ENCODE data around the gene MRPS14.

Gene MRPS14

DNA sequence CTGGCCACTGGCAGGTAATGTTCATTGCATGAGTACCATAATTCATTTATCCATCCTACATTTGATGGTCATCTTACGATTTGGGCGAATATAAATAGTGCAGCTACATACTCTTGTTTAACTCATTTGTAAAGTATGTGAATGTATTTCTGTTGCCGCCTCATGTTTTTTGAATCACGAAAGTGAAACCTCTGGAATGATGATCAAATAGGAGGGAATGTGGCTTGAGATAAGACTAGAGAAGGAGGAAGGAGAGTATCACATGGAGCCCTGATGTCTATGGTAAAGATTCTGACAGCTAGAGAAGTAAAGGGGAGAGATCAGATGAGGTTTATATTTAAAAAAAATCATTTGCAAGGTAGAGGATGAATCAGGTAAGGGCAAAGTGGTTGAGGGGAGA, 8.0 kb downstream of the MRPS14 start:
- no peak for DNase-seq

DNA sequence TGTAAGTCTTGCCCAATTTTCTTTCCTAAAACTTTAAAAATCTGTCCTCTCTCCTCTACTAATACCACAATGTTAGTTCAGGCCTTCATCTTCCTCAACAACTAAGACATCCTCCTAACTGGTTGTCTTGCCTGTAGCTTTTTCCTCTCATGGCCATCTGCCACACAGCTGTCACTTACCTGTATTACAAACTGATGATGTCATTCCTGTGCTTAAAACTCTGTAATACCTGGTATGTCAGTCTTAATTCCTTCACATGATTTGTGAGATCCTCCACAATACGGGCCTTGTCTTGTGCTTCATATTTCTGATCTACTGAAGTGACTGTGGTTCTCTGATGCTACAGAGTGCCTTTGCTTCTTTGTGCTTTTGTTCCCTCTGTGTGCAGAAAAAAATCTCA, 9.8 kb downstream of the MRPS14 start:
- DNase-seq: no peak

DNA sequence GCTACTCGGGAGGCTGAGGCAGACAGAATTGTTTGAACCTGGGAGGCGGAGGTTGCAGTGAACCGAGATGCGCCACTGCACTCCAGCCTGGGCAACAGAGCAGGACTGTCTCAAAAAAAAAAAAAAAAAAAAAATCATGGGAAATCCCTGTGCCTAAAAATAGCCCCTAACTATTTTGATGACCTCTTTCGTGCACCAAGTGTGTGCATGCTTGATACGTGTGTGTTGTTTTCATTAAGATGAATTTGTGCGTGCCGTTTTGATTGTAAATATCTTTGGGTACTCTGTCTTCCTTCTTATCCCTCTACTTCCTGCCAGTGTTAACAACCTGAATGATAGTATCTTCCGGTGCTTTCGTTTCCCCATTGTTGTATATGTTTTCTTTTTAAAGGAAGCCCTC, 13.7 kb downstream of the MRPS14 start:
- peak; percentile 23 for DNase-seq

DNA sequence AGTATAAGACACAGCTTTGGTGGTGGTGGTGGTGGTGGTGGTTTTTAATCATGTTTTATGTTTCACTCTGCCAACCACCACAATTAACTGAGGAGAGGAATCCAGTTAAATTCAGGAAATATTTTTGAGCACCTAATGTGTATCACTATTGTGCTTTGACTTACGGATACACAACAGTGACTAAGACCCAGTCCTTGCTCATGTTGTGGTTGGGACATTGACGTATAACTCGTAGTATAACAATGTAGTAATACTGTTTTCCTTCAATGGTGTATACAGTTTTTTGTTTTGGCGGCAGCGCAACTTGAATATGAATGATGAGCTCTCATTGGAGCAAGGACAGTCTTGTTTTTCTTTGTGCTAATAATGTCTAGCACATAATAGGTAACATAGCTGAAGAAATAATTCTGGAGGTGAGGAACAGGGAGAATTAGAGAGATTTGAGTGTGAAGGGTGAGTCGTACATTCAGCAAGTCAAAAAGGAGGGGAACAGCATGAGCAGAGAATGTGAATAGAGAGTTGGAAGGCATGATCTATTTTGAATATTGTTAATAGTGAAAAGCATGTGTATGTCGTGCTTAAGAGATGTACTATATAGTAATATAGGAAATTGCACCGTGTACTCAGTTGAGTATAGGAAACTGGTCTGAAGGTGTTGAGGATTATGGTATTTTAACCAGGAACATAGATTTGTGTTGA, 18.0 kb downstream of the MRPS14 start:
- no peak for DNase-seq

DNA sequence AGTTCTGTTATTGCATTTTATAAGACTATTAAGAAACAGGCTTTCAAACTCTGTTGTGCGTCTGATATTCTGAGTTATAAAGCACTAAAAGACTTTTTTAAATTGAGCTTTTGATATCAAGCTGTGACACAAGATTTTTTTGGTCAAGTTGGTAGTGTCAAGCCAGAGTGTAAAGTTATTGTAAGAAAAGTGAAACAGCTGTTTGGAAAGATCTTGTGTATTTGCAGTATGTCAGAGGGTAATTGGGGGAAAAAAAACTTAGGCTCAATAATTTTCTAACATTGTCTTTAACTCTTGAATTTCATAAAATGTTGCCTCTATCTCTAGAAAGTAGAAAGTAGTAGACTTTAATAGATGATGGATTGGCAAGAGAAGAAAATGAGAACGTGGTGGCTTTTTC, 19.7 kb downstream of the MRPS14 start:
- DNase-seq: no peak

DNA sequence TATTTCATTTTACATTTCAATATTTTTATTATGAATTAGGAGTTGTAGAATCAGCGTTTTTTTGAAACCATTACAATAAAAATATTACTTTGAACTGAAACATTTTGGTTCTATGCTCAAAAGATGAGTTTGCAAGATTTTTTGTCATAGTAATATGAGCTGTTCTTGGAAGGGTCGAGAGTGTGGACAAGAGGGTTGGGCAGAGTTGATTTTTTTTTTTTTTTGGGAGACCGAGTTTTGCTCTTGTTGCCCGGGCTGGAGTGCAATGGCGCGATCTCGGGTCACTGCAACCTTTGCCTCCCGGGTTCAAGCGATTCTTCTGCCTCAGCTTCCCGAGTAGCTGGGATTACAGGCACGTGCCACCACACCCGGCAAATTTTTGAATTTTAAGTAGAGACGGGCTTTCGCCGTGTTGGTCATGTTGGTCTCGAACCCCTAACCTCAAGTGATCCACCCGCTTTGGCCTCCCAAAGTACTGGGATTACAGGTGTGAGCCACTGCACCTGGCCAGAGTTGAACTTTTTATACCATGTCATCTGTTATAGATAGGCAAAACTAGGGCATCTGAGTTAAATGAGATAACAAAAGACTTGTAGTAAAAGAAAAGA, 20.2 kb downstream of the MRPS14 start:
- no peak for DNase-seq

DNA sequence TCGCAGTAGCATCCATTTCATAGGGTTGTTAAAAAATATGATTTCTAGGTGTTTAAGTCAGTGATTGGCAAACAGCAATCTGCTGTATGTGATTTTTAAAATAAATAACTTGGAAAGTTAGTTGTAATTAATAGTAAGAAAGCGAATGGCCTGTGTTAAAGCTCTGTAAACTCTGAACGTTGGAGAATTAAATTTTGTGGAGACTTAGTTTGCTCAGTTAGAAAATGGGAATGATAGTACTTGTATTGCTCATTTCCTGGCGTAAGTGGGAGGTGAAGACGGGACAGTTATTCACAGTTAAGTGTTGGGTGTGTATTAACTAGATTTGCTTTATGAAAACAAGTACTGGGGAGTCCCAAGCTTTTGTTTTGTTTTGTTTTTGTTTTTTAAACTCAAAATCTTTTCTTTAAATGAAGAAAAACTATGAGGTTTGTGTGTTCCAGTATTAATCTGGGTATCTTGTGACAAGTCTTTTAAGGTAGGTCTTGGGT, 22.5 kb downstream of the MRPS14 start:
- DNase-seq: no peak

DNA sequence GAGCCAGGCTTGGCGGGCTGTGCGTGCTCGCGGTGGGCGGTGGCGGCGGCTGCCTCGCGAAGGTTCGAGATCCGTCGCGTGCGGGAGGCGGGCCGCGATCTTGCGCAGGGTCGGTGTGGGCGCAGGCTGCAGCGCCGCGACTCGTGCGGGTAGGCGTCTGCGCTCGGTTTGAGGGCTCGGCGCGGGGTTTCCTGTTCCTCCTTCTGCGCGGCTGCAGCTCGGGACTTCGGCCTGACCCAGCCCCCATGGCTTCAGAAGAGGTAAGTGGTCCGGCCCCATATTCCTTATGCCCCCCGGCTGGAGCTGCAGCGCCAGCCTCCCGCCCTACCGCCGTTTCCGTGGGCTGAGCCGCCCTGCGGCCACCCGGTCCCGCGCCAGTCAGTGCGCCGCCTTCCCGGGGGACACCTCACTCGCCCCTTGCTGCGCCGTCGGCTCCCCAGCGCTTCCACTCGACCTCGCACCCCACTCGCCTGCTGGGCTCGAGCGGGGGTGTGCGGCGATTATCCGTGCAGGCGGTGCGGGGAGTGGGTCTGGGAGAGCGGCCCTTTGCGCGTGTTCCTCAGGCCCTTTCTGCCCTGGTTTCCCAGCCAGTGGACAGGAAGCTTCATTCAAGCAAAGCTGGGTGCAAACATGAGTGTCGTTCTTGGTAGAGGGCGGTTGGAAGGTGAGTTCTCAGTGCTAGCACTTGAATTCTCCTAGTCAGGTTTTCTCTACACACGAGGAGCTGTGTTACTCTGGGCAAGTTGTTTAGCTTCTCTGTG, 23.1 kb downstream of the MRPS14 start, which contains the start of gene CACYBP:
Gene CACYBP (plus strand): TSS at position 12 of the 761 bp plus-strand sequence. CDS start 234 bp downstream, at position 246.
- no peak for DNase-seq

DNA sequence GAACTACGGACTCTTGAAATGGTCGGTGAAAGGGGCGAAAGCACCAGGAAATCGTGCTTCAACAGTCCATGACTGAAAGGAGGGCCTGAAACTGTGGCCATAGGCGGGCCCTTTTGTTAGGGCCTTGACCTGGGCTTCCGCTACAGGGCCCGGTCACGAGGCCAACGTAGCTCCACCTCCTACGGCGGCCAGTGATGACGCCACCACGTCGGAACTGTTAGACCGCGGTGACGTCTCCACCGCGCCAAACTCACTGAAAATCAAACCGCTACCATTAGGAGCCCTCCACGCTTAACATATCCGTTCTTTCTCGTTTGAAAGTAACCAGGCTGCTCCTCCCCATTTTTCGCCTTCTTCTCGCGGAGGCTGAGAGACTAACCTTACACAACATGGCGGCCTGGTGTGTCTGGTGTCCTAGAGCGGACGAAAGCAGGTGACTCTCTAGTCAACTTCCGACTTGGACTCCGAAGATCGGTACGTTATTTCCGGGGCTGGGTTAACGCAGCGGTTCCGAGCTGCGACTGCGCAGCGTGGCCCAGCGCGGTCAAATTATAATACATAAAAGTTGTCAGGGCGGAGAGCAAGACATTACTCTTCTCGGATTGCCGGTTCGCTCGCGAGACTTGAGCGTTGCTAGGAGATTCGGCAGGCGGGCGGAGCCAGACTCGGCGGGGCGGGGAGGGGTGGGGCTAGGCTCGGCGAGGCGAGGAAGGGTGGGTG, 23.8 kb downstream of the MRPS14 start:
- peak; percentile 98 for DNase-seq

DNA sequence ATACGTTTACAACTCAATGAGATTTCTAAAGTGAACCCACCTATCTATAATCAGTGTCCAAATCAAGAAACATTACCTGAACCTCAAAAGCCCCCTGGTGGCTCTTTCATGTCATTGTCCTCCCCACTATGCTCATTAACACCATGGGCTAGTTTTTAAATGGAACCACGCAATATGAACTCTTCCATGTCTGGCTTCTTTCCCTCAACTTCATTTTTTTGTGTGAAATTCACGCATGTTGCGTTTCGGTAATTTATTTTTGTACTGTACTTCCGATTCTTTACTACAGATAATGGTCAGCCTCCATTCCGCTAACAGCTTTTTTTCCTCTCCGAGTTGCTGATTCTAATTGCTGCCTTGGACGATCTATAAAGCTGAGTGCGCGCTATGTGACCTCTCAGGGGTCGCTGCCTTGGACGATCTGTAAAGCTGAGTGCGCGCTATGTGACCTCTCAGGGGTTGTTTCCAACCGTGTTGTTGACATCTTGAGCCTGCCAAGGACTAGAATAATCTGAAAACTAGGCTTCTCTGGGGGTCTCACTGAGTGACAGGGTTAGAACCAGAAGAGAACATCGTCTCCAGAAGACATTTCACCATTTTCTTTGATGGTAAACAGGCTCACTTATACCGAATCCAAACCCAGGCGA, 24.5 kb downstream of the MRPS14 start:
- peak; percentile 72 for DNase-seq

DNA sequence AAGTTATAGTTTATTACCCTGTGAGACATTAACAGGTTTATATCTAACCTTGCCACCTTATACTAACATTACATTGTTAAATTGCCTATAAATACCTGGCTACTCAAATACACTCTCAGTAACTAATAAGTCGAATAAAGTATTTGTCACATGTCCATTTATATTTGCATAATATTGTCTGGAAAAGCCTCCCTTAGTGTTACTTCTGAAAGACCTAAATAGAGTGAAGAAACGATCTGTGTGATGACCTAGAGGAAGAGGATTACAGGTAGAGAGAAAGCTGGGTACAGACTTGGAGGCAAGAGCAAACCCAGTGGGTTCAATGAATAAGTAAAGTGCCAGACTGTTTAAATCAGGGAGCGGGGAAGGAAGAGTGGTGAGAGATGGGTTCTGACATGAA, 26.2 kb downstream of the MRPS14 start:
- no peak for DNase-seq

DNA sequence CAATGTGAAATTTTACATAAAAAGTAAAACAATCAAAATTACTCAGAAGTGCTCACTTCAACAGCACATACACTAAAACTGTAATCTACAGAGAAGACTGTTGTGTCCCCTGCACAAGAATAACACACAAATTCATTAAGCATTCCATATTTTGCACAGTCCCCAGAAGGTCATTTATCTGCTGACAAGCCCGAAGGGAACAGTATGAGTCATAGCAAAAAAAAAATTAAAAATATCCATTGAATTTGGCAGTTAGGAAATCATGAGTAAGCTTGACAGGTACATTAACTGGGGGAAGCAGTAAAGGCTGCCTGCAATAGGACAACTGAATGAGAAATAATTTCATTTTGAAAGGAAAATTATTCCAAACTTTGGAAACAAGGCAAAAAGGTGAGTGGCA, 26.7 kb downstream of the MRPS14 start:
- DNase-seq: peak; percentile 22

DNA sequence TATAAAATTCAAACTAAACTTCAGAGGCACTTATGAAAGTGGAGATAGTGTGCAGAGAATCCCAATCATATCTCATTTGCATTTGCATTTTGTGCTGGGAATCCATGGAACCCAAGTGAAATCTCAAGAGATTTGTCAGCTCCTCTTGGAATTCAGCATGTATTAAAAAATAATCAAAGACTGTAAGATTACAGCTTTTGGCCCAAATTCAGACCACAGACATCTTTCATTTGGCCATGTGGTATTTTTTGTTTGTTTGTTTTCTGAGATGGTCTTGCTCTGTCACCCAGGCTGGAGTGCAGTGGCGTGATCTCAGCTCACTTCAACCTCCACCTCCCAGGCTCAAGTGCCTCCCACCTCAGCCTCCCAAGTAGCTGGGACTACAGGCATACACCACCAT, 27.3 kb downstream of the MRPS14 start:
- no peak for DNase-seq

DNA sequence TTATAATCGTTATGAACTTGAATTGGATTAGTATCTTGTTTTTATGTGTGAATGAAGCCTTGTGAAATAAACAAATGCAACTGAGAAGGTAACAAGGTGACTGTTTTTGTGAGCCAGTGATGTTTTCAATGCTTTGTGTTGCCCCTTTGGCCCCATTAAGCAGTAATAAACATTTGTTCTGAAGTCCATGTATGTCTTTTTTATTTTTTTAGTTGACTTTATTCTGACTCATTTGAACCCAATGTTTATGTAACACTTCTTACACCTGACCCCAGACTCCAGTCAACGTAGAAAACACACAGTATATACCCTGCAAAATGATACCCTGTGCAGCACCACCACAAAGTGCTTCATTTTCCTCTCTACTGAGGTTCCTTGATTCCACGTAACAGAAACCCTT, 28.1 kb downstream of the MRPS14 start:
- no peak for DNase-seq

DNA sequence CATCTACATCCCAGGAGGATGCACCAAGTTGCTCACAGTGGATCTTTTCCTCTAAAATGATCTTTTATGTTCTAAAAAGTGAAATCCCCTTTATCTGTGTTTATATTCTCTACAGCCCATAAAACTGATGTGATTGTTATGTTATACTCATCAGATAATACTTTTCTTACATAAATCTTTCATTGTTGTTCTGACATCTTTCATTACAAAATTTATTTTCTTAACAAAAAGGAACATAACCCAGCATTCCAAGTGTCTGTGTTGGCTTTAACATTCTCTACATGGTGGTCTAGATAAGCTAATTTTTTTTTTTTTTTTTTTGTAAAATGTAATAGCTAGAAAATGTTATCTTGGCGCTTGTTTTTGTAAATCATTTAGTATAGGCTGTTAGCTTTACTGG, 31.8 kb downstream of the MRPS14 start:
- no peak for DNase-seq

DNA sequence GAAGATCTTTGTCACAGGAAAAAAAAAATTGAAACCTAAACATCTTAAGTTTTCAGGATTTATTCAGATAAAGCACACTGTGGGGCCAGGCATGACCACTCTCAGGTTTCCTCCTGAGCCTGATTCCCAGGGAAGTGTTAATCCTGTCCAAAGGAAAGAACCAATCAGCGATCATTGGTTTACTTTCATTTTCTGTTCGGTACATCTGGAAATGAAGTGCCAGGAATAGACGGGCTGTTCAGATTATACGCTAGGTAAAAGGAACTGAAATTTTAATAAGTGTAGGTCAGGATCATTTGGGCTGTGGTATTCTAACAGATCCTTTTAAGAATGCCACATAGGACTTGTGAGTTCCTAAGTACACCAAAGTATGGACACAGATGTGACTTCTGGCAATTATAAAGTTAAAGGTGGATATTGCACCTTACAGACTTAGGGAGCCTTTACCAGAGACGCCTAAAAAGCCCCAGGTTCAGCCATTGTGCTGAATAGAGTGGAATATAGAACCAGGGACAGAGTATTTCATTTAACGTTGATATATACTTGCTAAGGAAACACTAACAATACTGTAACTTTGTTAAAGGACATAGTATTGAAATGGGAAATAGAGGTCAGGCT, 32.7 kb downstream of the MRPS14 start:
- DNase-seq: peak; percentile 40

DNA sequence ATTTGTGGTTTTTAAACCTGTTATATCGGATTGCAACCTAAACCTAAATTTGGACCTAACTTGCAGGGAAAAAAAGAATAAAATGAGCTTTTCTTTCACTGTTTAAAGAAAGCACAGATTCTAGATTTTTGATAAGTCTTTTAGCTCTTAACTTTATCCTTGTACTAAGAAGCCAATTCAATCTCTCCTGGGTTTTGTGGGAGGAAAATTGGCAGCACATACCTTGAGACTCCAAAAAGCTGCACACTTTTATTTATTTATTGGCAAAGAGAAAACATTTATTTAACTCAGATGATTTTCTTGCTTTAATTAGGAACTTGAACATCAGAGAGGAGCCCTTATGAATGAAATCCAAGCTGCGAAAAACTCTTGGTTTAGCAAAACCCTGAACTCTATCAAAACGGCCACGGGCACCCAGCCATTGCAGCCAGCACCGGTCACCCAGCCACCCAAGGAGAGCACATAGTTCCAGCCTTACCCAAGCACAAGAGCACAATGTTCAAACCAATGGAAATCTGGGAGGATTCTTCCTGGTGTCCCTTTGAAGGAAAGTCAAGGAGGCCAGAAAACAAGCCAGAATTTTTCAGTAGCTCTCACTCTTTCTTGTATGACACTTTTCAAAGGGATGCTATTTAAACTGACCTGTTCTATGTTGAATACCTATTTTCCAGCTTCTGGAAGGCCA, 33.5 kb downstream of the MRPS14 start:
- no peak for DNase-seq

DNA sequence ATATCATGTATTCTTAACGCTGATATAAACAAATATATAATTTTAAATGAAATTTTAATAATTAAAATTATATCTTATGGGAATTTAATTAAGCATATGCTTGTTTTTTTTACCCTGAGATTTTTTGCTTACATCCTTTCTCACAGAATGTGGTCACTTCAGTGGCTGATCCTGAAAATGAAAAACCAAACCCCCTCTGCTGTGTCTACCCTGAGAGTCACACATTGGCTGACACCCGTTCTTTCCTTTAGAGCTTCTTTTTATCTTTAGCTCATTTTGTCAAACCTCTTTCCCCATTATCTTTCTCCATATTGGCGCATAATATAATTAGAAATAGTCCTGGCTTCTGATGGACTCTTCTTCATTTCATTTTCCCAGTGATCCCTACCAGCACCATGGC, 34.2 kb downstream of the MRPS14 start:
- DNase-seq: no peak

DNA sequence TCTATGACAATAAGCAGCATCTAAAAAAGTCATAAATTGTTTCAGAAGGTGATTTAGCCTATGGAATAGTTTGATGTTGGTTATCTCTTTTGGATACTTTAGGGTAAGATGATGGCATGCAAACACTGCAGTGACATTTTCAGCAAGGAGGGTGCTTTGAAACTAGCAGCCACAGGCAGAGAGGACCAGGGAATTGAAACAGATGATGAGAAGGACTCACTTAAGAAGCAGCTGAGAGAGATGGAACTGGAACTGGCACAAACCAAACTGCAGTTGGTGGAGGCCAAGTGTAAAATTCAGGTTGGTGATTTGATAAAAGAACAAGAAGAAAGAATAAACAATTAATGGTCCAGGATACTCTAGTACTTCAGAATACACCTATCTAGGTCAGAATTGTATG, 34.7 kb downstream of the MRPS14 start:
- no peak for DNase-seq

DNA sequence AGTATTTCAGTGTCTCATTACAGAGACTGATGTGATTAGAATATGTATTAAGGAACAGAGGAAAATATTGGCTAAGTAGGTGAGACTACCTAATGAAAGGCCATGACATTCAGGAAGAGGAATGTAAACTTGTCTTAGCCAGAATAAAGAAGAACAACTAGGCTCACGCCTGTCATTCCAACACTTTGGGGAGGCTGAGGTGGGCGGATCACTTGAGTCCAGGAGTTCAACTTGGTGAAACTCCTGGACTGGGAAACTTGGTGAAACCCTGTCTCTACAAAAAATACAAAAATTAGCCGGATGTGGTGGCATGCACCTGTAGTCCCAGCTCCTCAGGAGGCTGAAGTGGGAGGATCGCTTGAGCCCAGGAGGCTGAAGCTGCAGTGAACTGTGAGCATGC, 38.3 kb downstream of the MRPS14 start:
- no peak for DNase-seq

DNA sequence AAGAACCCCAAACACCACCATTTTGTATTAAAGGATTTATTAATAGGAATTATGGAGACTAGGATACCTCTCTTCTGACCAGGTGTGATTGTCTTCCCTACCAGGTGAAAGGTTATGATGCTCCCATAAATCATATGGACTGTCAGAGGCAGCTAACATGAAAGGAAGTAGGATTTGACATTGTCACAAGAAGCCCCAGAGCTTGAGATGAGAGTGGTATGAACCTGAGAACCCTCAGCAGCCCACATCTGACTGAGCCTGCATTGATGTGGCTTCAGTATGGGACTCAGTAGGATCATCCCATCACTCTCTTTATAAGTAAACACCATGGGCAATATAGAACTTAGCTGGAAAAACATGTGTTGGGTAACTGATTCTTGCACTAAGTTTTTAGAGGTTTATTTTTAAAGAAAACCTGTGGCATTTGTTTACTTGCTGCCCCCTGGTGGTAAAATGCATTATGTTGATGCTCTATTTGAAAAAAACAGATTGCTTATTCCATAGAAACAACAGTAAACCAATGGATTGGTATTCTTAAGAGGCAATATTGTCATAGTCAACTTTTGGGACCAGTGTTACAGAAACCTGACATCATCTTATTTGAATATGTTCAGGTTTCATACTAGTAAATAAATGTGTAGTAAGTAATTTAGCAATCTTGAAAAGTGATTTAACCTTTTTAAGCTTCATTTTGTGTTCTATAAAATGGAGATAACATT, 40.1 kb downstream of the MRPS14 start:
- DNase-seq: peak; percentile 42

Measured in MV-4-11 (cell line).